ENCODE data around the gene ACE.

The ACE gene

DNA sequence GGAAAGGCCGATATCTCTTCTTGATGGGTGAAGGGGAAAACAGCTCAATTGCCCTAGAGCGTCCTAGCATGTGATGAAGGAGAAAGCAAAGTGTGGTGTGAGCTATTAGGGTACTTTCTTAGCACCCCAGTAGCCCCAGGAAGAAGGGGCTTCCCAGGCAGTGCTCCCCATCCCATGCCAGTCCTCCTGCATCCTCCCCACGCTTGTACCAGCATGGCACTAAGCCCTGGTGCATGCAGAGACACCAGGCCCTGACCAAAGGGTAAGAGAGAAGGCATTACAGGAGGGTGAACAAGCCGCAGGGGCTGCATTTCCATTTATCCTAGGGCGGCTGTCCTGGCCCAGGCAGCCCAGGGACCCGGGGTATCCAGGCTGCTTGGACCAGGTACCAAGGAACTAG lies 33.8 kb upstream of the ACE start:
- in situ Hi-C loops (cut with HindIII; ENCODE audit: low sequenced_read_pairs), result no loop called here
- no peak overlapping the region for H3K4me3 ChIP-seq (ENCODE audit: low read depth, low read length)
- no peak for DNase-seq (ENCODE audit: low read depth)
- TF ChIP-seq, protein P1, sequence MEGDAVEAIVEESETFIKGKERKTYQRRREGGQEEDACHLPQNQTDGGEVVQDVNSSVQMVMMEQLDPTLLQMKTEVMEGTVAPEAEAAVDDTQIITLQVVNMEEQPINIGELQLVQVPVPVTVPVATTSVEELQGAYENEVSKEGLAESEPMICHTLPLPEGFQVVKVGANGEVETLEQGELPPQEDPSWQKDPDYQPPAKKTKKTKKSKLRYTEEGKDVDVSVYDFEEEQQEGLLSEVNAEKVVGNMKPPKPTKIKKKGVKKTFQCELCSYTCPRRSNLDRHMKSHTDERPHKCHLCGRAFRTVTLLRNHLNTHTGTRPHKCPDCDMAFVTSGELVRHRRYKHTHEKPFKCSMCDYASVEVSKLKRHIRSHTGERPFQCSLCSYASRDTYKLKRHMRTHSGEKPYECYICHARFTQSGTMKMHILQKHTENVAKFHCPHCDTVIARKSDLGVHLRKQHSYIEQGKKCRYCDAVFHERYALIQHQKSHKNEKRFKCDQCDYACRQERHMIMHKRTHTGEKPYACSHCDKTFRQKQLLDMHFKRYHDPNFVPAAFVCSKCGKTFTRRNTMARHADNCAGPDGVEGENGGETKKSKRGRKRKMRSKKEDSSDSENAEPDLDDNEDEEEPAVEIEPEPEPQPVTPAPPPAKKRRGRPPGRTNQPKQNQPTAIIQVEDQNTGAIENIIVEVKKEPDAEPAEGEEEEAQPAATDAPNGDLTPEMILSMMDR (IDR thresholded peaks at IDR 0.05; ENCODE audit: low read depth, low read length, missing control alignments), result no peak

DNA sequence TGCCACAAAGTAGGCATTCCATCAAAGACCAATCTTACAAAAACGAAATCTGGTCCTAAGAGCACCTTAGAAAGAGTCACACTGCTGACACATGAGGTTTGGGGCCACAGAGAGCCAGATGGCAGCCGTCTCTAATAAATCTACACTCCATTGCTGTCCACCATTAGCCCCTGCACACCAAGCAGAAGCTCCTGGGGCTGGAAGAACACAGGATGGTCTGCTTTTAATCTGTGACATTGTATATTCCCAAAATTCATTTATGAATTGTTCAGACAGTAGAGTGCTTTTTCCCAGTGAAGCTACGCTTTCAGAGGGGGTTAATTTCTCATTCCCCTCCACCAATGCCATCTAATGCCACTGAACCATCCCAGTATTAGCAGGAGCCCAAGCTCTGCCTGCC lies 32.4 kb upstream of the ACE start:
- DNase-seq (ENCODE audit: low read depth), result no peak
- TF ChIP-seq, protein P1 (IDR thresholded peaks at IDR 0.05; ENCODE audit: low read depth, low read length, missing control alignments), result no peak
- H3K4me3 ChIP-seq (ENCODE audit: low read depth, low read length), result no peak overlapping the region
- in situ Hi-C loops (cut with HindIII; ENCODE audit: low sequenced_read_pairs), result no loop called here

DNA sequence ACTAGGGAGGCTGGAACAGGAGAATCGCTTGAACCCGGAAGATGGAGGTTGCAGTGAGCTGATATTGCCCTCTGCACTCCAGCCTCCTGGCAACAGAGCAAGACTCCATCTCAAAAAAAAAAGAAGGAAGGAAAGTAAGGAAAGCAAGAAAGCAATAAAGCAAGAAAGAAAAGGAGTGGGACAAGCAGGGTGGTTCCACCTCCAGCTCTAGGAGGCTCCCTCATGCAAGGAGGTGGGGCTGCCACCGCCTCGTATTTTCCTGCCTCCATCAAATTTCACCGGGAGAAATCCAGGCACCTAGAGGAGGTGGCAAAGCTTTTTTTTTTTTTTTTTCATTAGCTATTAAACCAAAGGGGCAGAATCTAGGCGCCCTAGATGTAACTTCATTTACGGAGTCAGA lies 31.8 kb upstream of the ACE start:
- DNase-seq (ENCODE audit: low read depth), result no peak
- no peak overlapping the region for H3K4me3 ChIP-seq (ENCODE audit: low read depth, low read length)
- TF ChIP-seq, protein P1 (IDR thresholded peaks at IDR 0.05; ENCODE audit: low read depth, low read length, missing control alignments), result no peak

DNA sequence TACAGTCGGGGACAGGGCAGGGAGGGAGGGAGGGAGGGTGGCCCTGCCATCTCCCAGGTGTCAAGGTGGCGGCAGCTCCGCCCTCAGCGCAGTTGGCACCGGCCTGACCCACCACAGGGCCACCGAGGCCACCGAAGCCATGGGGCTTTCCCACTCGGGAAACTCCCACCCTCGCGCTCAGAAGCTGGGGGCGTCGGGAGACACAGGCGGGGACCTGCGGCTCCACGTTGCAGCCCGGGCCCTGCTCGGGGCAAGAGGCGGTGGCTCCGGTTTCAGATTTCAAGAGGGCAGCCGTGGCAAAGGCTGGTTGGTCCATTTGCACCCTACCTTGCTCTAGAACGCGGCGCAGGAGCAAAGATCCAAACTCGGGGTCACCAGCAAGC lies 31.3 kb upstream of the ACE start:
- peak overlapping the region; percentile 39 for H3K4me3 ChIP-seq (ENCODE audit: low read depth, low read length)
- no peak for DNase-seq (ENCODE audit: low read depth)
- in situ Hi-C loops (cut with HindIII; ENCODE audit: low sequenced_read_pairs), result no loop called here
- TF ChIP-seq, protein P1 (IDR thresholded peaks at IDR 0.05; ENCODE audit: low read depth, low read length, missing control alignments), result no peak

More for the DNA sequence above, 31.8 kb upstream of the ACE start:
- in situ Hi-C loops (cut with HindIII; ENCODE audit: low sequenced_read_pairs), result no loop called here

DNA sequence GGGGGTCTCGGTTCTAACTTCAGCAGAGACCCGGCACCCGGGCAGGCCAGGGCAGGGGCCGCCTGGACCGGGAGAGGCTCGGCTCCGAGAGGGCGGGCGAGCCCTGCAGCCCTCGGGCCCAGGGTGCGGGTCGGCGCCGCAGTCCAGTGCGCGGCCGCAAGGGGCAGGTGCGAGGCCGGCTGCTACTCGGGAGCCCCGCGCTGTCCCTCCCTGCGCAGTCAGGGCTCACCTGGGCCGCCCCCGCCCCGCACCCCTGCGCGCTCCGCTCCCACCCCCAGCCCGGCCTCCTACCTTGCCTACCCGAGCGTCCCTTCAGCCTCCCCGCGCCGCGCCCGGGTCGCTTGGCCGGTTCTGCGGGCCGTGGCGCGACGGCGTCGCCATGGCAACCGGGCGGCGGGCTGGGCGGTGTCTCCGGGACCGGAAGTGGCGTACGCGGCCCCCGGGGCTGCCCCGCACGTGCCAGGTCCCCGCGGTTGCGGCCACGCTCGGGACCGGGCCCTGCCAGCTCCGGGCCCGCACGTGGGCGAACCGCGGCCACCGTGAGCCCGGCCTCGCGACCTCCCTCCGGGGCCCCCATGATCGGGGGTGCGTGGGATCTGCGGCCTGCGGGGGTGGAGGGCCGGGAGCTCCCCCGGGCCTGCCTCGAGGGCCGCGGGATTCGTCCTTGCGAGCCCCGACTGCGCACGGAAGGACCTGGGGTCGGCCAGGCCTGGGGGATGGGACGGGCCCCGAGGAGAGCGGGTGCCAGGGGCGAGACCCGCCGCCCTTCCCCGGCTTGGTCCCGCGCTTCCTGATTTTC lies 30.7 kb upstream of the ACE start, which contains the start of gene CYB561:
Gene CYB561, minus strand, starts transcription at position 353 of the 799 bp plus-strand sequence. CDS start 8,759 bp downstream, outside the sequence.
- in situ Hi-C loops (cut with HindIII; ENCODE audit: low sequenced_read_pairs), result no loop called here
- H3K4me3 ChIP-seq (ENCODE audit: low read depth, low read length), result peak within 1 kb of the TSS; percentile 39
- DNase-seq (ENCODE audit: low read depth), result no peak
- TF ChIP-seq, protein P1 (IDR thresholded peaks at IDR 0.05; ENCODE audit: low read depth, low read length, missing control alignments), result peak; percentile 35

DNA sequence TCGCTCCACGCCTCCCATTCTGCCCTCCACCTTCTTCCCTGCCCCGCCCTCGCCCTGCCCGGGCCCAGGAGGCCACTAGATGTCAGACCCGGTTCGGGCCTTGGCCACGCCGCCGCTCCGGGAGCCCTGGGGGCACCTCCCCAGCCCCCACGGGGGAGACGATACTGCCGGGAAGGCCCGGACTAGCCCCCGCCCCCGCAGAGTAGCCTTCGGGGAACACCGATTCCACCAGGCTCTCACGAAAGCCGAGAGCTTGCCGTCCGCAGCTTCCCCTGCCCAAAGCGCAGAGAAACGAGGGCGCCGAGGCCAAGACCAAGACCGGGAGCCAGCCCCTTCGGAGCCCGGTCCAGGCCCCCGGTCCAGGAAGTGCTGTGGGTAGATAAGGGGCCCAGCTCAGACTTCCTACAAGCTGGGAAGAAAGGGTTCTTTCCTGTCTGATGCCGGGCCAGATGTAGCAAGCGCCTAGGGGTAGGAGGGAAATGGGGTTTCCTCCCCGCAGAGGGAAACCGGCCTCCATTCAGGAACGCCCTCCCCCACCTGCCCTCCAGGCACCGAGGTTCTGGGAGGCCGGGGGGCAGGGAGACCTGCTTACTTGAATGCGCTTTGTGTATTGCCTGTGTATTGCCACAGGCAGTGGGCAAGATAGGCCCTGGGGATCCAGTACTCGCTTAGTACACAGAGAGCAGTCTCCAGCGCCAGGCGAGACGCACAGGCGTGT lies 29.9 kb upstream of the ACE start:
- DNase-seq (ENCODE audit: low read depth), result no peak
- in situ Hi-C loops (cut with HindIII; ENCODE audit: low sequenced_read_pairs), result no loop called here
- TF ChIP-seq, protein P1 (IDR thresholded peaks at IDR 0.05; ENCODE audit: low read depth, low read length, missing control alignments), result peak; percentile 4
- peak overlapping the region; percentile 39 for H3K4me3 ChIP-seq (ENCODE audit: low read depth, low read length)
